Gastrocnemius medialis (tissue), 4 donors: ENCODE measurements around the gene CDK9.

Experiments
- POLR2A ChIP-seq, 2 donors: fragments of 450-650 bp; IDR thresholded peaks; one replicate each; pipeline ENCODE4 v1.6.1; 2017; ENCODE audit warnings: antibody characterized with exemption in 2 of 2, mild to moderate bottlenecking in 2 of 2, moderate library complexity in 2 of 2
- TF ChIP-seq, protein P1 (sequence below), 5 experiments: fragments of 450-650 bp in 3 of 5; fragments of 200-600 bp in 2 of 5; sonication (generic) in 2 of 5; IDR thresholded peaks in 4 of 5; conservative IDR thresholded peaks in 1 of 5; 1 replicate in 4 of 5; 2 replicates in 1 of 5; pipeline ENCODE4 v1.5.1; 2016 to 2019; ENCODE audit warnings: antibody characterized with exemption in 5 of 5, mild to moderate bottlenecking in 3 of 5, moderate library complexity in 3 of 5

GRCh38 chr9:127741831-127742434 is 43.9 kb upstream of the CDK9 start:
- TF ChIP-seq, protein P1, sequence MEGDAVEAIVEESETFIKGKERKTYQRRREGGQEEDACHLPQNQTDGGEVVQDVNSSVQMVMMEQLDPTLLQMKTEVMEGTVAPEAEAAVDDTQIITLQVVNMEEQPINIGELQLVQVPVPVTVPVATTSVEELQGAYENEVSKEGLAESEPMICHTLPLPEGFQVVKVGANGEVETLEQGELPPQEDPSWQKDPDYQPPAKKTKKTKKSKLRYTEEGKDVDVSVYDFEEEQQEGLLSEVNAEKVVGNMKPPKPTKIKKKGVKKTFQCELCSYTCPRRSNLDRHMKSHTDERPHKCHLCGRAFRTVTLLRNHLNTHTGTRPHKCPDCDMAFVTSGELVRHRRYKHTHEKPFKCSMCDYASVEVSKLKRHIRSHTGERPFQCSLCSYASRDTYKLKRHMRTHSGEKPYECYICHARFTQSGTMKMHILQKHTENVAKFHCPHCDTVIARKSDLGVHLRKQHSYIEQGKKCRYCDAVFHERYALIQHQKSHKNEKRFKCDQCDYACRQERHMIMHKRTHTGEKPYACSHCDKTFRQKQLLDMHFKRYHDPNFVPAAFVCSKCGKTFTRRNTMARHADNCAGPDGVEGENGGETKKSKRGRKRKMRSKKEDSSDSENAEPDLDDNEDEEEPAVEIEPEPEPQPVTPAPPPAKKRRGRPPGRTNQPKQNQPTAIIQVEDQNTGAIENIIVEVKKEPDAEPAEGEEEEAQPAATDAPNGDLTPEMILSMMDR (IDR thresholded peaks at IDR 0.05 in 4 of 5, conservative IDR thresholded peaks at IDR 0.05 in 1 of 5) = no peak
- TF ChIP-seq POLR2A (IDR thresholded peaks at IDR 0.05) = peak in 1 of 2 donors; percentile 7
